ENCODE data around the gene PLLP.

PLLP gene, protein sequence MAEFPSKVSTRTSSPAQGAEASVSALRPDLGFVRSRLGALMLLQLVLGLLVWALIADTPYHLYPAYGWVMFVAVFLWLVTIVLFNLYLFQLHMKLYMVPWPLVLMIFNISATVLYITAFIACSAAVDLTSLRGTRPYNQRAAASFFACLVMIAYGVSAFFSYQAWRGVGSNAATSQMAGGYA

DNA sequence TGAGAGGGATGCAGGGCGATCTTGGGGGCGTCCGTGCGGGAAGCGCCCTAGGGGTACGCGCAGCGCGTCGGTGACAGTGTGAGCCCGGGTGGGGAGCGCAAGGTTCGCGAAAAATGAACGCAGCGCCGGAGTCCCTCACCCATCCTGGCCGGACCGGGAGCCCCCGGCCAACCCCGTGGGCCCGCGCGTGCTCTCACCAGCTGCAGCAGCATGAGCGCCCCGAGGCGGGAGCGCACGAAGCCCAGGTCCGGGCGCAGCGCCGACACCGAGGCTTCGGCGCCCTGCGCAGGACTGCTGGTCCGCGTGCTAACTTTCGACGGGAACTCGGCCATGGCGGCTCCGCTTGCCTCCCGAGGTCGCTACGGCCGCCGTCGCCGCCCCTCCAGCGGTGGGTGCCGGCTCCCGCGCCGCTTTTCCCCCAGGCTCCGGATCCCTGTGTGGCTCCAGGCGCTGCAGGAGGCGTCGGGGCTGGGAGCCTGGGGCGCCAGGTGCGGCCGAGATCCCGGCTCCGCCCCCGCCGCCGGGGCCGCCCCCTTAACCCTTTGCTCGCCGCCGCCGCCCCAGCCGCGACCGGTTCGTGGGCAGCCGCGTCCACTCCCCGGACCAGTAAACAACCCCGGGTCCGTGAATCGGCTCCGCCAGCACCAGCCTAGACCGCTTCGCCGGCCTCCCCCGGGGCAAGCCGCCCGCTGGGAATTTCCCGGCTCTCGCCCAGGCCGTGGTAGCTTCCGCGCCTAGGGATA is at the start of gene PLLP:
Gene PLLP (minus strand): TSS at position 464 of the 743 bp plus-strand sequence. CDS start 132 bp downstream, at position 332.
- in situ Hi-C loops (cut with MboI; ENCODE audit: low sequenced_read_pairs): no loop called here

DNA sequence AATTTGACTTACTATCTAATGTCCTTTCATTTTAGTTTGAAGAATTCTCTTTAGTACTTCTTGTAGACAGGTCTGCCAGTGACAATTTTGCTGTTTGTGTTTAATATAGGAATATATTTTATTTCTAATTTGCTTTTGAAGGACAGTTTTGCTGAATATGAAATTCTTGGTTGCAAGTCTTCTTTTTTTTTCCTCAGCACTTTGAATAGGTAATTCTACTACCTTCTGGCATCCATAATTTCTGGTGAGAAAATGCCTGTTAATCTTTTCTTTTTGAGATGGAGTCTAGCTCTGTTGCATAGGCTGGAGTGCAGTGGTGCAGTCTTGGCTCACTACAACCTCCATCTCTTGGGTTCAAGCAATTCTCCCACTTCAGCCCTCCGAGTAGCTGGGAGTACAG is 48.9 kb upstream of the PLLP start:
- in situ Hi-C loops (cut with MboI; ENCODE audit: low sequenced_read_pairs): no loop called here

DNA sequence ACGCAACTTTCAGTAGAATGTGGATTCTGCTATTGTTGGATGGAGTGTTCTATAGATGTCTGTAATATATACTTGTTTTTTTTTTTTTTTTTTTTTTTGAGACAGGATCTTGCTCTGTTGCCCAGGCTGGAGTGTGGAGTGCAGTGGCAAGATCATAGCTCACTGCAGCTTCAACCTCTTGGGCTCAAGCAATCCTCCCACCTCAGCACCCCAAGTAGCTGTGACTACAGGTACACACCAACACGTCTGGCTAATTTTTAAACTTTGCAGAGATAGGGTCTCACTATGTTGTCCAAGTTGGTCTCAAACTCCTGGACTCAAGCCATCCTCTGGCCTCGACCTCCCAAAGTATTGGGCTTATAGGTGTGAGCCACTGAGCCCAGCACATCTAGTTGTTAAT is 46.9 kb upstream of the PLLP start:
- in situ Hi-C loops (cut with MboI; ENCODE audit: low sequenced_read_pairs): no loop called here

DNA sequence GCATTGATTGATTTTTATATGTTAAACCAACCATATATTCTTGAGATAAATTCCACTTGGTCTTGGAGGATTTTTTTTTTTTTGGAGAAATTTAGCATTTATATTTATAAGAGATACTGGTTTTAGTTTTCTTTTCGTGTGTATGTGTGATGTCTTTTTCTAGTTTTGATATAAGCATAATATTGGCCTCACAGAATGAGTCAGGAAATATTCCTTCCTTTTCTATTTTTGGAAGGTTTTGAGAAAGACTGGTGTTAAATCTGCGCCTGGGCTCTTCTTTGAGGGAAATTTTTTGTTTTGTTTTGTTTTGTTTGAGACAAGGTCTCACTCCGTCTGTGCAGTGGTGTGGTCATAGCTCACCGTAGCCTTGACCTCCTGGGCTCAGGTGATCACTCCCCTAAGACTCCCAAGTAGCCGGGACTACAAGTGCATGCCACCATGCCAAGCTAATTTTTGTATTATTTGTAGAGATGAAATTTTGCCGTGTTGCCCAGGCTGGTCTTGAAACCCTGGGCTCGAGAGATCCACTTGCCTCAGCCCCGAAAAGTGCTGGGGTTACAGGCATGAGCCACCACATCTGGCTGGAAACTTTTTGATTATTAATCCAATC is 45.4 kb upstream of the PLLP start:
- in situ Hi-C loops (cut with MboI; ENCODE audit: low sequenced_read_pairs): no loop called here

DNA sequence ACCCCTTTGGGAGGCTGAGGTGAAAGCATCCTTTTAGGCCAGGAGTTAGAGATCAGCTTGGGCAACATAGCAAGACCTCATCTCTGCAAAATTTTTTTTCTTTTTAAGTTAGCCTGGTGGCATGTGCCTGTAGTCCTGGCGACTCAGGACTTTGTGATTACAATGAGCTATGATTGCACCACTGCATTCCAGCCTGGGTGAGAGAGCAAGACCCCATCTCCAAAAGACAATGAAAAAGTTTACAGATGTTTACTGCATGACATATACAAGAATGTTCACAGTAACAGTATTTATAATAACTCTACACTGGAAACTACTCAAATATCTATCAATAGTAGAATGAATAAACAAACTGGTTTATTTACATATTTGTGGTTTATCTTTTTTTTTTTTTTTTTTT is 41.0 kb upstream of the PLLP start:
- in situ Hi-C loops (cut with MboI; ENCODE audit: low sequenced_read_pairs): no loop called here

DNA sequence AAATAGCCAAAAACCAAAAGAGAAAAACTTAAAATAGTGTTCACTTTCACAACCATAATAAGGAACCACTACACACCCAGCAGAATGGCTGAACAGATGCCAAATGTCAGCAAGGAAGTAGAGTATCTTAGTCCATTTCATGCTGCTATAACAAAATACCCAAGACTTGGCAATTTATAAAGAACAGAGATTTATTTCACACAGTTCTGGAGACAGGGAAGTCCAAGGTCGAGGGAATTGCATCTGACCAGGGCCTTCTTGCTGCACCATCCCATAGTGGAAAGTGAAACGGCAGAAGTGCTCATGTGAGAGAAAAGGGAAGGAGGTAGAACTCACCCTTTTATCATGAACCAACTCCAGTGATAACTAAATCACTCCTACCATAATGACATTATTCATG is 40.3 kb upstream of the PLLP start:
- in situ Hi-C loops (cut with MboI; ENCODE audit: low sequenced_read_pairs): no loop called here

DNA sequence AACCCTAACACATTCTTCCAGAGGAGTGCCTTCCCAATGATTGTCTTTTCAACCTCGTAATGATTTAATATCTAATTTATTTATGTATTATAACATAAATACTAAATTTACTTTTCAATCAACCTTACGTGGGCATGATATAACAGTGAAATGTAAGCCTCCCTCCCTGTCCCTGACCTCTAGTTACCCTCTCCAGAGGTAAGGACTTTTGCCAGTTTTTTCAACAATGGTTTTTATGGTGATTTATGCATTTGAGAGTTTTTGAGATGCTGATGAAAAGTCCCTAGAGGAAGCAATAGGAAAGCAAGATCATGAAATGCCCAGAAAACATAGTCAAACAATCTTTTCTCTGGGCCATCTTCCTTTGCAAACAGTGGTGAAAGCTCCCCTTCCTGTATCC is 35.2 kb upstream of the PLLP start:
- in situ Hi-C loops (cut with MboI; ENCODE audit: low sequenced_read_pairs): no loop called here

DNA sequence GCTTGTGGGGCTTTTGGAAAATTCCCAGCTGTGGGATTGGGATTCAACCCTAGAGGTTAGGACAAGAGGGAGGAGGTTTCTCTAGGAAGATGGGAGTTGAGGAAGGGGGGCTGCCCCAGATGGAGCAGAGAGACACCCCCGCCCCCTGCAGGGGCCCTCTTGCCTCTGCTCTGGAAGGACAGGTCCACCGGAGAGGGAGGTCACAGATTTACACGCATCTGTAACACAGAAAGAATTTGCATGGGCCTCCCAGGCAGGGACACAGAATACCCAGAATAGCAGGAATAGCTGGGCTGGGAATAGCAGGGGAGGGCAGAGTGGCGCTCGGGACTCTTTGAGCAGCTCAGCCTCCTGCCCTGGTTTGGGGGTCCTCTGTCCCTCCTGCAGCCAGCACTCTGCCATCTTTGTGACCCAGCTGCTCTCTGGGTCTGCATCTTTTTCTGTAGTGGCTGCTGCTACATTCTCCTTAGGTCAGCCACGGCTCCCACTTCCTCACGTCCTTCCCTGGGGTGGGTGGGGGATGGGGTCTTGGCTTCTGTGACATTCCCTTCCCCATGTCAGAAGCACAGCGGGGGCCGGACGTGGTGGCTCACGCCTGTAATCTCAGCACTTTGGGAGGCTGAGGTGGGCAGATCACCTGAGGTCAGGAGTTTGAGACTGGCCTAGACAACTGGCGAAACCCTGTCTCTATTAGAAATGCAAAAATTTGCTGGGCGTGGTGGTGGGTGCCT is 33.9 kb upstream of the PLLP start:
- in situ Hi-C loops (cut with MboI; ENCODE audit: low sequenced_read_pairs): no loop called here

DNA sequence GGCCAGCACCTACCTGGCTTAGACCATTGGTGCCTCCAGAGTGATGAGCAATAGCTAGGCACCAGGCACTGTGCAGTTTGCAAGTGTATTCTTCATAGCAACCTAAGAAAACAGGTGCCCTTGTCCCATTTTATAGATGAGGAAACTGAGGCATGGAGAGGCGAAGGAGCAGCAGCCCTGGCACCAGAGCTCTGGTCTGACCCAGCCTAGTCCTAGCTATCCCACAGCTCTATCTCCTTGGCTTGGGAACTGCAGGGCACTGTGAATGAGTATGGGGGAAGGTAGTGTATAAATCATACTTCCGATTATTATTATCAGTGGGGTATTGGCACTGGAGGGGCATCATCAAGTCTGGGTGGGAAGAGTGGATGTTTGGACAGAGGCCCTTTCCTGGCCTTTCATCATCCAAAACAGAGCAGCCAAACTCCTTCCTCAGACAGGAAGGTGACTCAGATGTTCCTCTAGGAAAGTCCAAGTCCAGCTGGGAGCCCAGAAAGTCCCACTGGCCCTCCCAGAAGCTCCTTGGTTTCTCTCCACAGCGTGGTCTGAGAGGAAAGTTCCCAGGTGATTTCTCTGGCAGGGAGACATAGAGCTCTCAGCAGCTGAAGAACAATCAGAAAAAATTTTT is 32.0 kb upstream of the PLLP start:
- in situ Hi-C loops (cut with MboI; ENCODE audit: low sequenced_read_pairs): no loop called here

DNA sequence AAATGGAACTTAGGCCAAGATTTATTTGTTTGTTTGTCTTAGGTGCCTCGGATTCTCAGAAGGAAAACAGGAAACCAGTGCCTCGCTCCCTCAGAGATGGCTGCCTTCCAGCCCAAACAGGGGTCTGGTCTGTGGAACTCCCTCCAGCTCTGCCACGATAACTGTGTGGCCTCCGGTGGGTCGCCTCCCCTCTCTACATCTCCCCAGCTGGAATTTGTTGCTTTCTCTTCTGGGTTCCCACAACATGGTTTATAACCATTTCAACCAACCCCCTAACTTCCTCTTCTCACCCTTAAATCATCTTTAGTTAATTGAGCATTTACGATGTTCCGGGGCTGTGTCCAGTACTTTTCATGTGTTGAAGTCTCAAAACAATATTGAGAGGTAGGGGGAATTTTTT is 30.9 kb upstream of the PLLP start:
- in situ Hi-C loops (cut with MboI; ENCODE audit: low sequenced_read_pairs): no loop called here

DNA sequence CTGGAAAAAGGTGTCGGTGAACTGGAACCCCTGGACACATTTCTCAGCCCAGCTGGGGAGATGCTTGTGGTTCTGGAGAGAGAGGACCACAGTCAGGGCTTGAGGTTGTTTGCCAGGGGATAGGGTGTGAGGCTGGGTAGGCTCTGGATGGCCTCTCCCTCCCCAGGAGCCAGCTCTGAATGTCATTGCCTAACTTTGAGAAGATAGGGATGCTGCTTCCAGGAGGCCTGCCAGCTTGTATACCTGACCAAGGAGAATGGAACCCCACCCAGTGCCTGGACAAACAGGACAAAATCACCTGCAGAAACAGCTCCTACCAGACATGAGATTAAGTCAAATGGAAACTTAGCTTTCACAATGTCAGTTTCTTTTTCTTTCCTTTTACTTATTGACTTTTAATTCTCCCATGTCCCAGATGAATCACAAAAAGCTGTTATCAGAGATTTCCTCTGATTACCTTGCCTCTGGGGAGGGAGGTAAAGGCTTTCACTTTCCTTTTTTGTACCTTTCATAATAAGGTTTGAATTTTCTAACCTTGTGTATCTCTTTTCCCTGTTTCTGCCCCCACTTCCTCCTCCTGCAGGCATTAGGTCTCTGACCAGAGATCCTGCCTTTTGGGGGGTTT is 29.8 kb upstream of the PLLP start:
- in situ Hi-C loops (cut with MboI; ENCODE audit: low sequenced_read_pairs): no loop called here

DNA sequence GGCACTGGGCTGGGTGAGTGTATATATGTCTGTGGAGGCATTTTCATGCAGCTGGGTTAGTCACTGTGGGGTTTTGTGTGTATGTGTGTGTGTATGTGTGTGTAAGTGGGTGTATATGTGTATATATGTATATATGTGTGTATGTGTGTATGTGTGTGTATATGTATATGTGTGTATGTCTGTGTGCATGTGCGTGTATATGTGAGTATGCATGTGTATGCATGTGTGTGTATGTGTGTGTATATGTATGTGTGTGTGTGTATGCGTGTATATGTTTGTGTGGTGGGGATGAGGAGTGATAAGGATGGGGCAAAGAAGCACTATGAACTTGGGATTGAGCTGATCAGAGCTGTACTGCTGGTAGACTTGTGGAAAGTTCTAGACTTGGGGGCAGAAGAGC is 29.0 kb upstream of the PLLP start:
- in situ Hi-C loops (cut with MboI; ENCODE audit: low sequenced_read_pairs): no loop called here

DNA sequence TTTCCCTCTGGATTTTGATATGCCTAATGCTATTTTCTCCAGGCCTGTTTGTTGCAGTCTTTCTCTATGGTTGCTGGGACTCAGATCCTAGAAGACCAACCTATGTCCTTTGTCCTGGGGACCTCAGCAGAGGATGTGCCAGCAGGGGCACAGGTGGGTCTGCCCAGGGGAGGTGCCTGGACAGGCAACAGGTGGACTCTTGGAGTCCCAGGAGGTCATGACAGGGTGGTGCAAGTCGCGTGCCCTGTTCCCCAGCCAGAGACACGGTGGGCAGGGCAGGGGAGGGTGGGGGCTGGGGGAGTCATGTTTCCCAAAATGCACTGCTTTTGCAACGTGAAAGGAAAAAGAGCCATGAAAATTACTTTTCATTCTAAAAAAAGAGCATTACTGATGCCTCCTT is 26.3 kb upstream of the PLLP start:
- in situ Hi-C loops (cut with MboI; ENCODE audit: low sequenced_read_pairs): no loop called here

DNA sequence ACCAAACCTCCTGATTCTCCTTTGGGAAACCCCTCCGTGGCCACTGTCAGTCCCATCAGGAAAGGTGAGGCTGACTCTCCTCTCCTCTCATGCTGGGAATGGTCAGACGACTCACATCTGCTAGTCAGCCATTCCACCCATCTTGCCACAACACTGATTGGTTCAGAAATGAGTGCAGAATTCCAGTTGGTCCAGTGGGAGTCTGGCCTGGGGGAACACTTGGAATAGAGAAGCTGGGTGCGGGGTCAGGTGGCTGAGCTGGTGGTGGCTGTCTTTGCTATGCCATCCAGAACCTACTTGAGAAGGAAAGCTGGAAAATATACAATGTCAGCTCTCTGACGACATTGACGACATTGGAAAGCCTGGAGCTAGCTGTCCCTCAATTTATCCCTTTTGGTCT is 23.6 kb upstream of the PLLP start:
- in situ Hi-C loops (cut with MboI; ENCODE audit: low sequenced_read_pairs): loop anchor here (5.0 kb wide), 1 partner anchor 109 kb away; no protein-coding TSS in a partner anchor

DNA sequence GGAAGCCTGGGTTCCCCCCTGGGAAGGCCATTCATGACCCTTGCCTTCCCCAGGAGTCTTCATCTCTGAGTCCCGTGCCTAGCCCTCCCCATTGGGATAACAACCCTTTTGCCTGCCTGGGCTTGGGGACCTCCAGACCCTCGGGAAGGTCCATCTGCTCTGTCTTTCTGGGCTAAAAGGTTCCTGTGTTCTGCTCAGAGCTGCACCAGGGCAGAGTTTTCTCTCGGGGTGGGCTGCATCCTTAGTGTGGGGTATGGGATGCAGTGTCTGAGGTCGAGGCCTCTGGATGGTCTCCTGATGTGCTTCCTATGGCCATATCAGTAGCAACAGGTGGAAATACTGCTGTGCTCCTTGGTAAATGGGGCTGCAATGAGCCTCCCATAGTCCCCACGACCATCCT is 22.9 kb upstream of the PLLP start:
- in situ Hi-C loops (cut with MboI; ENCODE audit: low sequenced_read_pairs): loop anchor here (5.0 kb wide), 1 partner anchor 110 kb away; no protein-coding TSS in a partner anchor

DNA sequence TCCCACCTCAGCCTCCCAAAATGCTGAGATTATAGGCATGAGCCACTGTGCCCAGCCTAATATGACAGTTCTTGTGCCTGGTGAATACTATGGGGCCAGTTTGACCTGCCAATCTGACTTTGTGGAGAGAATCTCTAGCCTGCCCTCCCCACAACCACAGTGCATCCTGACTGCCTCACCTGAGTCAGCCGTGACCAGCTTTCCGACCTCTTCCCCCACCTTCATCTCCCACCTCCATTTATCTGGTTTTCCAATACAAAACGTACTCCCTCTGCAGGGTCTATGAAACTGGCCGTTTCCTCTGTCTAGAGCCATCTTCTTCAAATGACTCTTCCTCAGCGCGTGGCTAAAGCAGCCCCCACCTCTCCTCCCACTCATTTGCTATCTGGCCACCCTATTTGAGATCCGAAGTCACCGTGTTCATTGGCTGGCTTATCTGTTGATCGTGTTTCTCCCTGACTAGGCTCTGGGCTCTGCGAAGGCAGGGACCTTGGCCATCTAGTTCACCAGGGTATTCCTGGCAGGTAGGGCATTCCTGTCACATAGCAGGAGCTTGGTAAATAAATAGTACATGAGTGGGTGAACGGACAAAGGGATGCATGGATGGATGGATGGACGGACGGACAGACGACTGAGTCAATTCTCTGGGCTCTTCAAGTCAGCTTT is 22.3 kb upstream of the PLLP start:
- in situ Hi-C loops (cut with MboI; ENCODE audit: low sequenced_read_pairs): loop anchor here (5.0 kb wide), 1 partner anchor 110 kb away; no protein-coding TSS in a partner anchor

DNA sequence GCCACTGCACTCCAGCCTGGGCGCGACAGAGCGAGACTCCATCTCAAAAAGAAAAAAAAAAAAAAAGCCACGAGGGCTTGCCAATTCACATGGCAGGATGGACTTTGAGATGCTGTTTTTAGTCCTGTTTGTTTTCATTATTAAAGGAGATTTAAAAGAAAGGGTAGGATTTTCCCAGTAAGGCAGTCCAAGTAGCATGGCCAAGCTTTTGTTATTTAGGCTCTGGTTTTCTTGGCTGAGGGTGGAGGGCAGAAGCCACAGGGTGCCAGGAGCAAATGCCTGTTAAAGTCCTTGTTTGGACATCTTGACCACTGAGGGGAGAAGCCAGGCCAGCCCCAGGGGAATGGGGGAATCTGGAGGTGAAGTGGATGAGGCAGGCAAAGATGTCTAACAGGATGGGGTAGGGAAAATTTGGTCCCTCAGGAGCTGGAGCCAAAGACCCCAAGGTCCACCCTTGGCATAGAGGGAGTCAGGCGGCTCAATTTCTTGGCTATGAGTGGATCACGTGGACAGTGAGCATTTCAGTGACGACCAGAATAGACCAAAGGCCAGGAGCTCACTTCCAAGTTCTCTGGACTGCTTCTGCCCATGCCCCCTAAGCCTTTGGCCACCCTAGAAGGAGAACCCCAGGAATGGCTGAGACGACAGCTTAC is 20.8 kb upstream of the PLLP start:
- in situ Hi-C loops (cut with MboI; ENCODE audit: low sequenced_read_pairs): loop anchor here (5.0 kb wide), 1 partner anchor 112 kb away; no protein-coding TSS in a partner anchor

DNA sequence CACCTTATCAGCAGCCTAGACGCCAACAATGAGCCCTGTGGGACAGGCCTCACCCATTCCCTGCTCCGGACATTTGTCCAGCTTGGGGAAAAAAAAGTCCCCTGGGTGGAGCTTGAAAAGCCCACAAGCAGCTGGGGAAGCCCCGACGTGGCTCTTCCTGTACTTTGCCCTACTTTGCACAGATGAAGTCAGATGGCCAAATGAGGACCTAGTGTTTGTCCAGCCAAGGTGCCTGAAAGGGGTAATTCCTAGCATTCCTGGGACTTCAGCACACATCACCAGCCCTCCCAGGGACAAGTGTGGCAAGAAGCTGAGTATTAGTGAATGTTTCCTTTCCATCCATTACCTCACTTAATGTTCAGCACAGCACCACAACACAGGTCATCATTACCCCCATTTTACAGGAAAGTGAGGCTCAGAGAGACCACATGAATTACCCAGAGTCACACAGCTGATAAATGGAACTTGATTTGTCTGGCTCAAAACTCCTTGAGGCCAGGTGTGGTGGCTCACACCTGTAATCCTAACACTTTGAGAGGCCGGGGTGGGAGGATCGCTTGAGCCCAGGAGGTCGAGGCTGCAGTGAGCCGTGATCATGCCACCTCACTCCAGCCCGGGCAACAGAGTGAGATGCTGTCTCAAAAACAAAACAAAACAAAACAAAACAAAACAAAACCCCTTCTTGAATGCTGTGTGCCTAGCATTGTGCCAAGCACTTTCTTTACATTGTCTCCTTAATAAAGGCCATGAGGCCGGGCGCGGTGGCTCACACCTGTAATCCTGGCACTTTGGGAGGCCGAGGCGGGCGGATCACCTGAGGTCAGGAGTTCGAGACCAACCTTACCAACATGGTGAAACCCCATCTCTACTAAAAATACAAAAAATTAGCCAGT is 19.9 kb upstream of the PLLP start:
- in situ Hi-C loops (cut with MboI; ENCODE audit: low sequenced_read_pairs): loop anchor here (5.0 kb wide), 1 partner anchor 113 kb away; no protein-coding TSS in a partner anchor

DNA sequence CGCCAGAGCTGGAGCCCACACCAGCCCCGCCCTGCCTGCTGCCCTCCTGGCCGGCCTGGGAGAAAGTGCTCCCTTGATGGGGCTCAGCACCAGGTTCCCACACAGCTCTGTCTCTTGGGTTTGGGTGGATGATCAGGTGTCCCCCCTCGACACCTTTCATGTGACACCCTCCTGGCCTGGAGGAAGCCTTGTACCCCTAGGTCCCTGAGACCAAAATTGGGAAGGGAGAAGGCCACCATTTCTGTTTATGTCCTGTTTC is 19.4 kb upstream of the PLLP start:
- in situ Hi-C loops (cut with MboI; ENCODE audit: low sequenced_read_pairs): no loop called here

Measured in HL-60/S4 treated with phorbol 12-myristate 13-acetate at 8.2 ng/mL for 4 days and 3 days (cell line).